ENCODE data around the gene RALGPS1.
A peak's percentile ranks its signal among the peaks of the same experiment; 100 is the strongest.

Gene RALGPS1

GRCh38 chr9:127033789-127034188 lies 119.2 kb downstream of the RALGPS1 start:
- H3K4me3 ChIP-seq (ENCODE audit: low read depth, low read length): no peak overlapping the region
- POLR2A ChIA-PET: no interaction called here
- H3K27ac ChIP-seq (ENCODE audit: extremely low read depth, low read depth, low read length): no peak overlapping the region
- H3K4me1 ChIP-seq (ENCODE audit: control insufficient read depth, insufficient read depth, low read length): no peaks in the 10 kb centered on the region
- no peaks in the 10 kb centered on the region for H3K9me3 ChIP-seq (ENCODE audit: control insufficient read depth, insufficient read depth, low read depth, low read length)
- H3K36me3 ChIP-seq (ENCODE audit: control insufficient read depth in 2 of 2, insufficient read depth in 1 of 2, low read length in 2 of 2): no peaks in the 10 kb centered on the region
- CTCF ChIA-PET: interaction anchor here (1.4 kb wide), 1 partner anchor 93 kb away, joined by 5 read pairs; no protein-coding TSS in a partner anchor
- TF ChIP-seq ZNF140 (tag by site-specific recombination; IDR thresholded peaks at IDR 0.05): no peak
- peak; percentile 42; the same call in 1 of the 2 replicates for TF ChIP-seq OSR2 (tag by site-specific recombination; IDR thresholded peaks at IDR 0.05)
- TF ChIP-seq GLIS1 (tag by site-specific recombination; IDR thresholded peaks at IDR 0.05): peak; percentile 43; the same call in 1 of the 2 replicates
- TF ChIP-seq ZNF692 (tag by site-specific recombination; IDR thresholded peaks at IDR 0.05): peak; percentile 60
- peak; percentile 92 for TF ChIP-seq ZNF629 (tag by site-specific recombination; IDR thresholded peaks at IDR 0.05)
- peak; percentile 84 for TF ChIP-seq ZBTB21 (tag by site-specific recombination; IDR thresholded peaks at IDR 0.05)
- no peak for TF ChIP-seq ZNF701 (tag by site-specific recombination; IDR thresholded peaks at IDR 0.05)
- TF ChIP-seq ATF2 (tag by site-specific recombination; IDR thresholded peaks at IDR 0.05; ENCODE audit: low read depth): peak; percentile 90
- no peak for TF ChIP-seq GLIS2 (tag by site-specific recombination; IDR thresholded peaks at IDR 0.05)

GRCh38 chr9:127034691-127035090 lies 120.1 kb downstream of the RALGPS1 start:
- H3K9me3 ChIP-seq (ENCODE audit: control insufficient read depth, insufficient read depth, low read depth, low read length): no peaks in the 10 kb centered on the region
- ChIA-PET POLR2A (no interaction called here), CTCF (interaction anchor here (1.4 kb wide), 1 partner anchor 94 kb away, joined by 5 read pairs; no protein-coding TSS in a partner anchor)
- TF ChIP-seq ZNF211 (tag by site-specific recombination; IDR thresholded peaks at IDR 0.05; ENCODE audit: low read depth) (no peak), ZEB2 (tag by site-specific recombination; IDR thresholded peaks at IDR 0.05) (no peak), ZNF394 (tag by site-specific recombination; IDR thresholded peaks at IDR 0.05; ENCODE audit: borderline replicate concordance) (no peak), MYNN (tag by site-specific recombination; IDR thresholded peaks at IDR 0.05; ENCODE audit: borderline replicate concordance) (no peak), ZNF624 (tag by site-specific recombination; IDR thresholded peaks at IDR 0.05) (no peak), ZNF571 (tag by site-specific recombination; IDR thresholded peaks at IDR 0.05) (no peak), ZNF239 (tag by site-specific recombination; IDR thresholded peaks at IDR 0.05) (no peak), SP2 (tag by site-specific recombination; IDR thresholded peaks at IDR 0.05) (no peak), GLI4 (tag by site-specific recombination; IDR thresholded peaks at IDR 0.05) (no peak)
- no peaks in the 10 kb centered on the region for H3K36me3 ChIP-seq (ENCODE audit: control insufficient read depth in 2 of 2, insufficient read depth in 1 of 2, low read length in 2 of 2)
- H3K4me3 ChIP-seq (ENCODE audit: low read depth, low read length): no peak overlapping the region
- no peaks in the 10 kb centered on the region for H3K4me1 ChIP-seq (ENCODE audit: control insufficient read depth, insufficient read depth, low read length)
- no peak overlapping the region for H3K27ac ChIP-seq (ENCODE audit: extremely low read depth, low read depth, low read length)

GRCh38 chr9:127035423-127035822 lies 120.8 kb downstream of the RALGPS1 start:
- Histone ChIP-seq H3K4me3 (ENCODE audit: low read depth, low read length) (no peak overlapping the region), H3K27ac (ENCODE audit: extremely low read depth, low read depth, low read length) (no peak overlapping the region), H3K9me3 (ENCODE audit: control insufficient read depth, insufficient read depth, low read depth, low read length) (no peaks in the 10 kb centered on the region), H3K36me3 (ENCODE audit: control insufficient read depth in 2 of 2, insufficient read depth in 1 of 2, low read length in 2 of 2) (no peaks in the 10 kb centered on the region), H3K4me1 (ENCODE audit: control insufficient read depth, insufficient read depth, low read length) (no peaks in the 10 kb centered on the region)
- ChIA-PET CTCF (interaction anchor here (1.1 to 1.2 kb wide), 2 partner anchors 33 to 54 kb away, joined by 3 to 6 read pairs; no protein-coding TSS in a partner anchor), POLR2A (no interaction called here)
- TF ChIP-seq ZNF366 (tag by site-specific recombination; conservative IDR thresholded peaks at IDR 0.05): no peak
- TF ChIP-seq ZNF692 (tag by site-specific recombination; IDR thresholded peaks at IDR 0.05): no peak
- TF ChIP-seq ZNF843 (tag by site-specific recombination; IDR thresholded peaks at IDR 0.05): no peak
- no peak for TF ChIP-seq ZNF677 (tag by site-specific recombination; IDR thresholded peaks at IDR 0.05)
- TF ChIP-seq ZBTB10 (tag by site-specific recombination; IDR thresholded peaks at IDR 0.05): no peak
- no peak for TF ChIP-seq GLI4 (tag by site-specific recombination; IDR thresholded peaks at IDR 0.05)
- no peak for TF ChIP-seq ZBTB49 (tag by site-specific recombination; IDR thresholded peaks at IDR 0.05; ENCODE audit: low read depth)
